ACC112 (cell line): ENCODE data around the gene RPTOR.

Experiments
- H2AFZ ChIP-seq: fragments of 200-600 bp; sonication (generic); one replicate; pipeline ENCODE4 v1.6.0; 2017; ENCODE audit warnings: antibody characterized with exemption, low read length; ENCODE audit not compliant: unreplicated experiment
- H3K27ac ChIP-seq: fragments of 200-600 bp; sonication (generic); 2 replicates; pipeline ENCODE4 v1.5.1; 2014; ENCODE audit warnings: low read depth, mild to moderate bottlenecking, antibody characterized with exemption, low read length, moderate library complexity
- H3K27me3 ChIP-seq: fragments of 200-600 bp; sonication (generic); 2 replicates; pipeline ENCODE4 v1.6.1; 2014; ENCODE audit warnings: mild to moderate bottlenecking, antibody characterized with exemption, low read length, moderate library complexity, mixed read lengths; ENCODE audit not compliant: insufficient read depth
- H3K36me3 ChIP-seq: fragments of 200-600 bp; sonication (generic); 2 replicates; pipeline ENCODE4 v1.6.1; 2016; ENCODE audit warnings: mild to moderate bottlenecking, antibody characterized with exemption, low read length, moderate library complexity, mixed read lengths; ENCODE audit not compliant: insufficient read depth
- H3K4me1 ChIP-seq: fragments of 200-600 bp; sonication (generic); one replicate; pipeline ENCODE4 v1.6.1; 2016; ENCODE audit warnings: low read length, mixed read lengths; ENCODE audit not compliant: insufficient read depth, unreplicated experiment, control insufficient read depth
- H3K4me3 ChIP-seq: fragments of 200-600 bp; sonication (generic); 2 replicates; pipeline ENCODE4 v1.5.1; 2014; ENCODE audit warnings: mild to moderate bottlenecking, low read depth, low read length
- H3K79me2 ChIP-seq: fragments of 200-600 bp; sonication (generic); one replicate; pipeline ENCODE4 v1.6.0; 2016; ENCODE audit warnings: low read length; ENCODE audit not compliant: control insufficient read depth, unreplicated experiment, insufficient read depth

Gene RPTOR

DNA sequence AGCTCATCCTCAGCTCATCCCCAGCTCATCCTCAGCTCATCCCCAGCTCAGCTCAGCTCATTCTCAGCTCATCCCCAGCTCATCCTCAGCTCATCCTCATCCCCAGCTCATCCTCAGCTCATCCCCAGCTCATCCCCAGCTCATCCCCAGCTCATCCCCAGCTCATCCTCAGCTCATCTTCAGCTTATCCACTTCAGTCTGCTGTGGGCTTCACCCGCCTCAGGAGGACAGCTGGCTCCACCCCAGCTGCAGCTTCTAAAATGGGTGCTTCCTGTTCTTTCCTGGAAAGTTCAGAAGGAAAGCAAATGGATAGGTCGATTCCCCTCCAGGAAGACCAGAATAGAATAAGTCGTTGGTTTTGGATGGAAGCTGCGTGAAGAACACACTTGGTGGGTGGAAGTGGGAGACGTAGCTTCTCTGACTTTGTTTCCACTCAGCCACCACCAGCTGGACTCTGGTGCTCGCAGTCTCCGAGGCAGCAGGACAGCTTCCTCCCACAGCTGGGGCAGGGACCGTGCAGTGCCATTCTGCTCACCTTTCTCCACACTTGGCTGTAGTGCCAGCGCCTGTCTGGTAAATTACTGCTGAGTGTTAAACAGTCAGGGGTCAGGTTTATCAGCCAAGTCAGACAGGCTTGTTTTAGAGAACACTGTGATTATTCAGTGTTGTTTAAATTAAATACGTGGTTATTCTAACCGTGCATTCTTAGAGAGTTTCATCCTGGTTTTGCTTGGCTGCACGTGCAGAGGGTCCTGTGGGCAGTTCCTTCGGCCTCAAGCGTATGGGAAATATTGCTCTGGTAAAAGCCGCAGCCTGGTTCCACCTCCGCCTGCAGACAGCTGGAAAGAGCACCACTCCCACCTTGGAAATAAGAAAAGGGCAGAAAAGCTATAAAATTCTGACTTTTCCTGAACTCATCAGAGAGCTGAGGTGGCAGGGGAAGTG lies 386.0 kb downstream of the RPTOR start:
- Histone ChIP-seq H3K27me3 (no peaks in the 10 kb centered on the region), H3K4me3 (no peak overlapping the region), H2AFZ (no peak overlapping the region), H3K36me3 (no peaks in the 10 kb centered on the region; the same call in 1 of the 2 replicates), H3K27ac (no peak overlapping the region), H3K4me1 (no peaks in the 10 kb centered on the region), H3K79me2 (no peaks in the 10 kb centered on the region)

- H3K27me3 ChIP-seq, result no peaks in the 10 kb centered on the region
Measured at GRCh38 chr17:80931421-80932265, 387.0 kb downstream of the RPTOR start.

DNA sequence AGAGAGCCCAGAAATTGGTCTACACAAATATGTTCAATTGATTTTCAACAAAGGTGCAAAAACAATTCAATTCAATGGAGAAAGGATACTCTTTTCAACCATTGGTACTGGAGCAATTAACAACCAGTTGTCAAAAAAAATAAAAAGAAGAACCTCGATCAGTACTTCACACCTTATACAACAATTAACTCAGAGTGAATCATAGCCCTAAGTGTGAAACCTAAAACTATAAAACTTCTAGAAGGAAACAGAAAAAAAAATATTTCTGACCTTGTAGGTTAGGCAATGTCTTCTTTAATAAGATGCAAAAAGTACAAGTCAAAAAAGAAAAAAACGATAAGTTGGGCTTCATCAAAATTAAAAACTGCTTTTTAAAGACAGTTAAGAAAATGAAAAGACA lies 390.9 kb downstream of the RPTOR start:
- Histone ChIP-seq H3K27me3 (no peaks in the 10 kb centered on the region), H2AFZ (no peak overlapping the region), H3K4me1 (no peaks in the 10 kb centered on the region), H3K4me3 (no peak overlapping the region), H3K79me2 (no peaks in the 10 kb centered on the region), H3K36me3 (no peaks in the 10 kb centered on the region), H3K27ac (no peak overlapping the region)

More at GRCh38 chr17:80931421-80932265, 387.0 kb downstream of the RPTOR start:
- H3K4me3 ChIP-seq, result no peak overlapping the region
- no peaks in the 10 kb centered on the region; the same call in 1 of the 2 replicates for H3K36me3 ChIP-seq
- no peak overlapping the region for H3K27ac ChIP-seq
- H2AFZ ChIP-seq, result no peak overlapping the region
- H3K4me1 ChIP-seq, result no peaks in the 10 kb centered on the region
- H3K79me2 ChIP-seq, result no peaks in the 10 kb centered on the region

- H3K4me1 ChIP-seq, result no peaks in the 10 kb centered on the region
- no peak overlapping the region for H3K4me3 ChIP-seq
- no peak overlapping the region for H3K27ac ChIP-seq
- no peaks in the 10 kb centered on the region for H3K27me3 ChIP-seq
- H3K36me3 ChIP-seq, result no peaks in the 10 kb centered on the region
- H3K79me2 ChIP-seq, result no peaks in the 10 kb centered on the region
- H2AFZ ChIP-seq, result no peak overlapping the region
Measured at GRCh38 chr17:80936218-80936617, 391.6 kb downstream of the RPTOR start.

- no peak overlapping the region for H3K4me3 ChIP-seq
- H3K79me2 ChIP-seq, result no peaks in the 10 kb centered on the region
- H3K27me3 ChIP-seq, result no peaks in the 10 kb centered on the region
- H3K36me3 ChIP-seq, result no peaks in the 10 kb centered on the region
- H3K4me1 ChIP-seq, result peaks cover 1% of the 10 kb centered on the region
- no peak overlapping the region for H3K27ac ChIP-seq
- no peak overlapping the region for H2AFZ ChIP-seq
Measured at GRCh38 chr17:80936723-80937122, 392.1 kb downstream of the RPTOR start.

GRCh38 chr17:80937462-80938381 lies 393.1 kb downstream of the RPTOR start:
- H3K4me3 ChIP-seq, result no peak overlapping the region
- no peaks in the 10 kb centered on the region for H3K27me3 ChIP-seq
- no peak overlapping the region for H3K27ac ChIP-seq
- H3K36me3 ChIP-seq, result no peaks in the 10 kb centered on the region
- H3K79me2 ChIP-seq, result no peaks in the 10 kb centered on the region
- H3K4me1 ChIP-seq, result peaks cover 11% of the 10 kb centered on the region
- H2AFZ ChIP-seq, result no peak overlapping the region

- H3K27ac ChIP-seq, result no peak overlapping the region
- no peak overlapping the region for H2AFZ ChIP-seq
Measured at GRCh38 chr17:80938556-80938955, 393.9 kb downstream of the RPTOR start.

DNA sequence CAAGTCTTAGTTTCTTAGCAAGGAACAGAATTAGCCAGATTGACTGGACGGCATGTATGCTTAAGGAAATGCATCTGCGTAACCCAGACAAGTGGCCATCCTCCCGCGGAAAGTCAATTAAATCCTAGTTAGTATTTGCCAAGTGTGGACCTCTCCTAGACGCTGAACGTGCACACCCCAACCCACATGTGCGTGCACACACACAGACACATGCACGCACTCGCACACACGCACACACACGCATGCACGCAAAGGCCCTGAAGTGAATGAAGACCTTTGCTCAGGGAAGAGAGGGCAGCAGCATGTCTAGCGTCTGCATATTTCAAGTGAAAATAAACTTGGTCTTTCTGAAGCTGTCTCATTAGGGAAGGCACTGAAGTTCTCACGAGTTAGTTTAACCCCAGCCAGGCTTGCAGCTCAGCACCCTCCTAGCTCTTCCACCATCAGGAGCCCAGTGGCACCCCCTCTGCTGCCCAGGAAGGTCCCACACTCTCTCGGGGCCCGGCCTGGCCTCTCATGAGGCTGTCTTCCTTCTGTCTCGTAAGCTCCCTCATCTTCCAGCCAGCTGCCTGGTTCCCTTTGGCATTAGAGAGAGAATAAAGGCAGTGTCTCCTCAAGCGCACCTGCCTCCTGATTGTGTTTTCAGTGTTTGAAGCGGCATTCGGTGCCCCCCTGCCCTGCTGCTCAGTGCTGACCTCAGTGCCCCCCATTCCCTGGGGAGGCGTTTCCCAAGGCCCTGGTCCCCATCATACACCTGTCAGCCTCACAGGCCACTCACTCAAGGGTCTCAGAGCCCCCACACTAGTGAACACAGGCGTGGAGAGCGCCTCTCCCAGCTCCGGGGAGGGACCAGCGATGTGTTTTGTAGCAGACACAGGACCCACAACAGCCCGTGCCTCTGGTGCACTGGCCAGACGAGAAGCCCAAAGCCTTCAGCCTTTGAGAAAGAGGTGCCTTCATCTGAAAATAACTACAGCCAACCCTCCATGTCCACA lies 394.8 kb downstream of the RPTOR start:
- Histone ChIP-seq H2AFZ (no peak overlapping the region), H3K4me3 (no peak overlapping the region), H3K79me2 (no peaks in the 10 kb centered on the region), H3K27ac (no peak overlapping the region), H3K4me1 (peaks cover 12% of the 10 kb centered on the region), H3K27me3 (no peaks in the 10 kb centered on the region), H3K36me3 (no peaks in the 10 kb centered on the region)

More at GRCh38 chr17:80938556-80938955, 393.9 kb downstream of the RPTOR start:
- Histone ChIP-seq H3K4me1 (peaks cover 12% of the 10 kb centered on the region), H3K36me3 (no peaks in the 10 kb centered on the region), H3K4me3 (no peak overlapping the region), H3K79me2 (no peaks in the 10 kb centered on the region), H3K27me3 (no peaks in the 10 kb centered on the region)
